ENCODE data around the gene SEL1L3.

Gene SEL1L3

DNA sequence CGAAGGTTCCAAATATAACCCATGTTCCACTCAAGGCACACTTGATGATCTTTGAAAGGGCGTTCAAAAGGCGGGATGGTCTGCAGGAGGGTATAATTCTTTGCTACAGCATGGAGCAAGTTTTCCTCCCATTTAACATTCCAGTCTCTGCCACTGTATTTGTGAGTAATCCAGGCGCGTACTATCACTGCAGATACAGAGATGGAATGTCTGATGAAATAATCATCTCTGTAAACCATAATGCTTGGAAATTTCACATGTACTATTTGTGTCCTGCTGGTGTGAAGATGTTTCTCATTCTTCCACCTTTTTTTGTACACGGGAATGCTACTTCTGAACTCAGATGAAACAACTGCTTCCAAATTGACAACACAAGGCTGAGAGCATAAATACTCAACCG lies 15.5 kb downstream of the SEL1L3 start:
- TF ChIP-seq, protein P1, sequence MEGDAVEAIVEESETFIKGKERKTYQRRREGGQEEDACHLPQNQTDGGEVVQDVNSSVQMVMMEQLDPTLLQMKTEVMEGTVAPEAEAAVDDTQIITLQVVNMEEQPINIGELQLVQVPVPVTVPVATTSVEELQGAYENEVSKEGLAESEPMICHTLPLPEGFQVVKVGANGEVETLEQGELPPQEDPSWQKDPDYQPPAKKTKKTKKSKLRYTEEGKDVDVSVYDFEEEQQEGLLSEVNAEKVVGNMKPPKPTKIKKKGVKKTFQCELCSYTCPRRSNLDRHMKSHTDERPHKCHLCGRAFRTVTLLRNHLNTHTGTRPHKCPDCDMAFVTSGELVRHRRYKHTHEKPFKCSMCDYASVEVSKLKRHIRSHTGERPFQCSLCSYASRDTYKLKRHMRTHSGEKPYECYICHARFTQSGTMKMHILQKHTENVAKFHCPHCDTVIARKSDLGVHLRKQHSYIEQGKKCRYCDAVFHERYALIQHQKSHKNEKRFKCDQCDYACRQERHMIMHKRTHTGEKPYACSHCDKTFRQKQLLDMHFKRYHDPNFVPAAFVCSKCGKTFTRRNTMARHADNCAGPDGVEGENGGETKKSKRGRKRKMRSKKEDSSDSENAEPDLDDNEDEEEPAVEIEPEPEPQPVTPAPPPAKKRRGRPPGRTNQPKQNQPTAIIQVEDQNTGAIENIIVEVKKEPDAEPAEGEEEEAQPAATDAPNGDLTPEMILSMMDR (IDR thresholded peaks at IDR 0.05): no peak
- H3K27ac ChIP-seq: no peak overlapping the region
- no peak for DNase-seq (ENCODE audit: low spot score)
- no peak overlapping the region for H3K4me3 ChIP-seq

DNA sequence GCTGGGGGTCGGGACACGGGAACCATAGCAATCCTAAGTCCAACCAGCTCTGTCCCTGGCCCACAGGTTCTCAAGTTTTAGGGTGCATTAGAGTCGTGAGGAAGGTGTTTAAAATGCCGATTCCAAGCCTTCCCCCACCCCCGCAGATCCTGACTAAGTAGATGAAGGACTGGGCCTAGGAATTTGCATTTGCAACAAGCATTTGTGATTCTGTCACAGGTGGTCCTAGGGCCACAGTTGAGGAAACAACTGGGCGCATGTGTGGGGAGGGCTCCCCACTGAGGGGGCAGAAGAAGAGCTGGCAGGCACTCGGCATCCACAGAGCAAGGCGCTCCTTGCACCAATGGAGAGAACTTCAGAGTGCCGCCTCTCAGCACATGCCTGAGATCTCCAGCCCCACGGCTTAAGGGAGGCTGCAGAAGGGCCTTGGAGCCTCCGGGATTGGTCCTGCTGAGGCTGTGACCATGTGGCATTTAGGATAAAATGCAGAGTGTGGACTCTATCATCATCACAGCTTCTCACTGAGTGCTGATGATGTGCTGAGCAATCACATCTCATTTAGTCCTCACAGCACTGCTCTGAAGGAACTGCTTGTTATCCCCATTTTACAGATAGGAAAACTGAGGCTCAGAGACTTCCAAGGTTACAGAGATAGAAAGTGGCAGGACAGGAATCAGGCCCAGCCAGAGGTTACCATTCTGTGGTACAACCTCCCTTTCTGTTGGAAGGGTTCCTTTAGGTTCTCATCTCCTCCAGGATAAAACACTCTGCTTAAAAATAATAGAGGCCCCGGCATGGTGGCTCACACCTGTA lies 16.7 kb downstream of the SEL1L3 start:
- Histone ChIP-seq H3K27ac (no peak overlapping the region), H3K4me3 (no peak overlapping the region)
- no peak for DNase-seq (ENCODE audit: low spot score)
- TF ChIP-seq, protein P1 (IDR thresholded peaks at IDR 0.05): no peak

DNA sequence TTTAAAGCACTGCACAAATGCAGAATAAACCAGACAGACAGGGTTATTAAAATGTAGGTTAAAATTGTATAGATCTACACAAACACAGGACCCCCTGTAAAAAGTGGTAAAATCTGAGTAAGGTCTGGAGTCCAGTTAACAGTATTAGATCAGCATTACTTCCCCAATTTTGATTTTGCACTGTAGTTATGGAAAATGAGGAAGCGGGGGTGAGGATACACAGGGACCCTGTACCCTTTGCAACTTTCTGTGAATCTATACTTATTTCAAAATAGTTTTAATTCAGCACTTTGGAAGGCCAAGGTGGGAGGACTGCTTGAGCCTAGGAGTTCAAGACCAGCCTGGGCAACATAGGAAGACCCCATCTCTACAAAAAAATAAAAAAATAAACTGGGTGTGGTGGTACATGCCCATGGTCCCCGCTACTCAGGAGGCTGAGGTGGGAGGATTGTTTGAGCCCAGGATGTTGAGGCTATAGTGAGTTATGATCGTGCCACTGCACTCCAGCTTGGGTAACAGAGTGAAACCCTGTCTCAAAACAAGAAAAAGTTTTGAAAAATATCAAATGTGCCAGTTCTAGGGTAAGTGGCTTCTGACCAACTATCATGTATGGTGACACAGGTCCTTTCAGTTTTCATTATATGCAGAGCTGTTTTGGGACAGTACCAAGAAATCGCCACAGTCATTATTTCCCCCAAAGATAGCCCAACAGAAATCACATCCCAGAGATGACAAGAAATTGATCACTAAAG lies 17.7 kb downstream of the SEL1L3 start:
- DNase-seq (ENCODE audit: low spot score): peak; percentile 29
- Histone ChIP-seq H3K4me3 (no peak overlapping the region), H3K27ac (no peak overlapping the region)
- TF ChIP-seq, protein P1 (IDR thresholded peaks at IDR 0.05): no peak

DNA sequence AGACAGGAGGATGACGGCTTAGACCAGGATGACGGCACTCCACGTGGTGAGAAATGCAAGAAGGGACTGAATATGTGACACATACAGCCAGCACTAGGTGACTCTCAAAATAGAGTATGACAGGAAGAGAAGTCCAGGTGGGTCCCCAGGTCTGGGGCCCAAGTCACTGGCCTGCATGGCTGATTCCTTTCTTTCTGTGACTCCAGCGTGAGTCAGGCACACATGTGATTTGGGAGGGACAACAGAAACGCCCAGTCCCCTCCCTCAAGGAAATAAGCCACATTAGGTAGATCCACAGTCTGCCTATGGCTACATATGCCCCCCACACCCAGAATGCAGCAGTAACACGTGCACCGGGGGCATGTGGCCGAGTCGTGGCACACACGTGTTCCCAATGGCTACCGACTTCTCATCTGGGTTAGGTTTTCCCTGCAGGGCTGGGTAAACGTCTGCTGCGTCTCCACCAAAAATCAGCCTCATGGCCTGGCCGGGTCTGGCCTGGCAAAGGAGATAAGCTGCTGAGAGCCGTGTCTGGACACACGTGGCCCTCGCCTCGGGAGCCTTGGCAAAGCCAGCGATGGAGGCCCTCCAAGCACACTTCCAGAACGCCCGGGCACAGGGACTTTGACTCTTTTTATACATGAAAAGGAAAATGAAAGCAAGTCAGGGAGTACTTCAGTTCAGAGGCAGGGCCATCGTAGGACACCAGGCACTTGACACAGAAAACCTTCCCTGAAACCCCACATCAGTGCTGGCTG lies 19.3 kb downstream of the SEL1L3 start:
- no peak overlapping the region for H3K4me3 ChIP-seq
- TF ChIP-seq, protein P1 (IDR thresholded peaks at IDR 0.05): no peak

DNA sequence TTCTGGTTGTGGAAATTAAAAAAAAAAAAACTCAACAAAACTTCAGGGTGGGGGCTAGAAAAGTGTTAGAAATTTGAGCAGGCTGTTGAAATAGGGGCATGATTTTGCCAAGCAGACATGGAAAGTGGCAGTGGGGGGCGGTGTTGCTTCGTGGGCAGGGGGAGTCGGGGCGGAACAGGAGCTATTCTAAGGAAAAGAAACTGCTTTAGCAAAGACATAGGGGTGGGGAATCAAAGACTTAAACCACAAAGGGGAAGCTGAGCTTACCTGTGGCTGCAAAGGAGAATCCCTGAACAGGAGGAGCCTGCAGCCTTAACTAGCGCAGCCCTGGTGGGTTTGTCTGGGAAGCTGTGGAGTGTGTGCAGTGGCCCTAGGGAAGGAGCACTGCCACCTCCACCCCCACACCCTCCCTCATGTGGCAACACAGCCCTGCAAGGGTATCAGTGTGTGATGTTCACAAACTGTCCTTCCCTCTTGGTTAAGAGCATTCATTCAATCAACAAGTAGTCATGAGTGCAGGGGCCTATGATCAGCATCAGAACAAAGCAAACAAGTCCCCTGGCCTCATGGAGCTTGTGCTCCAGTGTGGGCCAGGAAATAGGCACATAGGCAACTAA lies 20.5 kb downstream of the SEL1L3 start:
- TF ChIP-seq, protein P1 (IDR thresholded peaks at IDR 0.05): no peak
- DNase-seq (ENCODE audit: low spot score): peak; percentile 22
- H3K27ac ChIP-seq: no peak overlapping the region
- no peak overlapping the region for H3K4me3 ChIP-seq

More for the DNA sequence above, 19.3 kb downstream of the SEL1L3 start:
- peak; percentile 69 for DNase-seq (ENCODE audit: low spot score)
- H3K27ac ChIP-seq: no peak overlapping the region

DNA sequence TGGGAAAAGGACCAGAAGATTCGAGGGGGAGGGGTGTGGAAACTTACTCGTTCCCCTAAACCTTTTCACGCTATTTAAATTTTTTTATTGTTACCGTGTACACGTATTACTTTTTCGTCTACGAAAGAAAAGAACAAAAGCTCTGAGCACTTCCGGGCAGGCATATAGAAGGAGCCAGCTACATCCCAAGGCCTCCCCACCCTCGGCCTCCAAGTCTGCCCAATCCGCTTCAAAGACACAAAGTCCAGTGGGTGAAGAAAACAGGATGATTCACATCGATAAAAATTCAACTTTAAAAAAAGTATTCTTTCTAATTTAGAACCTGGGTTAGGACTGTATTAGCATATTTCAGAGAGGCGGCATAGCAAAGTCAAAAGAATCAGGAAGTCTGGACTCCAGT lies 23.1 kb downstream of the SEL1L3 start:
- Histone ChIP-seq H3K27ac (no peak overlapping the region), H3K4me3 (no peak overlapping the region)
- DNase-seq (ENCODE audit: low spot score): peak; percentile 4
- TF ChIP-seq, protein P1 (IDR thresholded peaks at IDR 0.05): no peak

Data from coronary artery (tissue), 2 donors.